ENCODE results near the gene HRH3.

The HRH3 gene

DNA sequence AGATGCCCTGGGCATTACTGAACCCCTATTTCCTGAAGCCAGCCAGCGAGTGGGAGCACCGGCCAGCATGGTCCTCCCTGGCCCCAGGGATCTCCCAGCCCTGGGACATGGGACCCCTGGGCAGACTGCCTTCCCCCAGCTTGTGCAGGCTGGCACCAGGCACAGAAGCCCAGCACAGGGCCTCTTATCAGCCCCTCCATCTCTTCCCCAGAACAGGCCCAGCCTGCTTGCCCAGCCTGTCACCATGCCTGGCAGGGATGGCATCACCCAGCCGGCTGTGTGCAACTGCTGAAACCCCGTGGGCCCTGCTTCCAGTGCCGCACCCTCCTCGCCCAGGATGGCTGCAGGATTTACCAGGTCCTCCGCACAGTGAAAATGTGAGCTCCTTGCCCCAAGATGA, 12.1 kb upstream of the HRH3 start:
- TF ChIP-seq ZBTB7A (IDR thresholded peaks at IDR 0.05; ENCODE audit: low read depth) (no peak), TEAD4 (IDR thresholded peaks at IDR 0.05) (no peak), CEBPB (IDR thresholded peaks at IDR 0.05) (no peak), RAD21 (IDR thresholded peaks at IDR 0.05; ENCODE audit: low read depth) (no peak)

DNA sequence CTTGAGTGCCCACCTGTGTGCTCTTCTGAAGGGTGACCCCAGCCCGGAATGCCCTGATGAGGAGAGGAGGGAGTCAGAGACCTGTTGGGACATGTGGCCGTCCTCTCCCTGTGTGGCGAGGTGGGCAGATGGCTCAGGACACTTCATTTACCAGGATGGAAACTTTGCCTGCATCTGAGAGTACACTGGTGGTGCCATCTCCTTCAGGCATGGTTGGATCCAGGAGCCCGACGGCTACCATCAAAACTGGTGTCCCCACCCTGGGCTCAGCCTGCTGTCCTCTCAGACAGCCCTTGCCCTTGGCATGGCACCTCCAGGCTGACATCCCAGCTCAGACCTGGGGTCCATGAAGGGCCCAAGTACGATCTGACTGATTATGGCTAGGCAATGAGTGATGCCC, 11.2 kb upstream of the HRH3 start:
- TF ChIP-seq RAD21 (IDR thresholded peaks at IDR 0.05; ENCODE audit: low read depth) (no peak), TAF1 (IDR thresholded peaks at IDR 0.05; ENCODE audit: low read depth) (no peak), NFIC (IDR thresholded peaks at IDR 0.05) (no peak), FOXM1 (IDR thresholded peaks at IDR 0.05; ENCODE audit: borderline replicate concordance, low read depth) (no peak), ZBTB7A (IDR thresholded peaks at IDR 0.05; ENCODE audit: low read depth) (no peak), EGR1 (IDR thresholded peaks at IDR 0.05) (no peak)
- TF ChIP-seq, protein P1, sequence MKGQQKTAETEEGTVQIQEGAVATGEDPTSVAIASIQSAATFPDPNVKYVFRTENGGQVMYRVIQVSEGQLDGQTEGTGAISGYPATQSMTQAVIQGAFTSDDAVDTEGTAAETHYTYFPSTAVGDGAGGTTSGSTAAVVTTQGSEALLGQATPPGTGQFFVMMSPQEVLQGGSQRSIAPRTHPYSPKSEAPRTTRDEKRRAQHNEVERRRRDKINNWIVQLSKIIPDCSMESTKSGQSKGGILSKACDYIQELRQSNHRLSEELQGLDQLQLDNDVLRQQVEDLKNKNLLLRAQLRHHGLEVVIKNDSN (IDR thresholded peaks at IDR 0.05), result no peak

DNA sequence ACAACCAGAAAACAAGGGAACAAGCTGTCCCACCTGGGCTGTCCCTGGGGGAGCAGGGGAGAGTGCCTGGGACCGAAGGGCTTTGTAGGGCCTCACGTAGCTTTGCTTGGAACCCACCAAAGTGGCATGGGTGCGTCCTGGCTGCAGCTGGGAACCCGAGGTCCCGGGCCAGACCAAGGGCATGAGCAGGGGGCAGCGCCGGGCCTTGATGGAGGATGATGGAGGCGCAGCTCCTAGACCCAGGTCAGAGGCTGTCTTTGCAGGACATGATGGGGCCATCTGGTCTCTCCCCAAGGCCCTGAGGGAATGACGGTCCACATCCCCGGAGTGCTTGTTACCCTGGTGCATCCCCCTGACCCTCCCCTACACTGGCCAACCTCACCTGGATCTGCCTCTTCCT, 10.6 kb upstream of the HRH3 start:
- TF ChIP-seq RAD21 (IDR thresholded peaks at IDR 0.05; ENCODE audit: low read depth) (no peak), TCF12 (IDR thresholded peaks at IDR 0.05; ENCODE audit: low read depth) (no peak), TEAD4 (IDR thresholded peaks at IDR 0.05) (no peak), EGR1 (IDR thresholded peaks at IDR 0.05) (no peak), NFIC (IDR thresholded peaks at IDR 0.05) (no peak), CEBPB (IDR thresholded peaks at IDR 0.05) (no peak), EP300 (IDR thresholded peaks at IDR 0.05; ENCODE audit: borderline replicate concordance) (no peak), ZBTB7A (IDR thresholded peaks at IDR 0.05; ENCODE audit: low read depth) (no peak), CREB1 (IDR thresholded peaks at IDR 0.05; ENCODE audit: low read depth) (no peak), FOXM1 (IDR thresholded peaks at IDR 0.05; ENCODE audit: borderline replicate concordance, low read depth) (no peak), TAF1 (IDR thresholded peaks at IDR 0.05; ENCODE audit: low read depth) (no peak), YY1 (IDR thresholded peaks at IDR 0.05; ENCODE audit: low read depth) (no peak)
- TF ChIP-seq, protein P1 (IDR thresholded peaks at IDR 0.05), result no peak
- TF ChIP-seq, protein P2, sequence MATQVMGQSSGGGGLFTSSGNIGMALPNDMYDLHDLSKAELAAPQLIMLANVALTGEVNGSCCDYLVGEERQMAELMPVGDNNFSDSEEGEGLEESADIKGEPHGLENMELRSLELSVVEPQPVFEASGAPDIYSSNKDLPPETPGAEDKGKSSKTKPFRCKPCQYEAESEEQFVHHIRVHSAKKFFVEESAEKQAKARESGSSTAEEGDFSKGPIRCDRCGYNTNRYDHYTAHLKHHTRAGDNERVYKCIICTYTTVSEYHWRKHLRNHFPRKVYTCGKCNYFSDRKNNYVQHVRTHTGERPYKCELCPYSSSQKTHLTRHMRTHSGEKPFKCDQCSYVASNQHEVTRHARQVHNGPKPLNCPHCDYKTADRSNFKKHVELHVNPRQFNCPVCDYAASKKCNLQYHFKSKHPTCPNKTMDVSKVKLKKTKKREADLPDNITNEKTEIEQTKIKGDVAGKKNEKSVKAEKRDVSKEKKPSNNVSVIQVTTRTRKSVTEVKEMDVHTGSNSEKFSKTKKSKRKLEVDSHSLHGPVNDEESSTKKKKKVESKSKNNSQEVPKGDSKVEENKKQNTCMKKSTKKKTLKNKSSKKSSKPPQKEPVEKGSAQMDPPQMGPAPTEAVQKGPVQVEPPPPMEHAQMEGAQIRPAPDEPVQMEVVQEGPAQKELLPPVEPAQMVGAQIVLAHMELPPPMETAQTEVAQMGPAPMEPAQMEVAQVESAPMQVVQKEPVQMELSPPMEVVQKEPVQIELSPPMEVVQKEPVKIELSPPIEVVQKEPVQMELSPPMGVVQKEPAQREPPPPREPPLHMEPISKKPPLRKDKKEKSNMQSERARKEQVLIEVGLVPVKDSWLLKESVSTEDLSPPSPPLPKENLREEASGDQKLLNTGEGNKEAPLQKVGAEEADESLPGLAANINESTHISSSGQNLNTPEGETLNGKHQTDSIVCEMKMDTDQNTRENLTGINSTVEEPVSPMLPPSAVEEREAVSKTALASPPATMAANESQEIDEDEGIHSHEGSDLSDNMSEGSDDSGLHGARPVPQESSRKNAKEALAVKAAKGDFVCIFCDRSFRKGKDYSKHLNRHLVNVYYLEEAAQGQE (IDR thresholded peaks at IDR 0.05; ENCODE audit: low read depth), result no peak
- TF ChIP-seq, protein P3, sequence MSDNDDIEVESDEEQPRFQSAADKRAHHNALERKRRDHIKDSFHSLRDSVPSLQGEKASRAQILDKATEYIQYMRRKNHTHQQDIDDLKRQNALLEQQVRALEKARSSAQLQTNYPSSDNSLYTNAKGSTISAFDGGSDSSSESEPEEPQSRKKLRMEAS (IDR thresholded peaks at IDR 0.05), result no peak

DNA sequence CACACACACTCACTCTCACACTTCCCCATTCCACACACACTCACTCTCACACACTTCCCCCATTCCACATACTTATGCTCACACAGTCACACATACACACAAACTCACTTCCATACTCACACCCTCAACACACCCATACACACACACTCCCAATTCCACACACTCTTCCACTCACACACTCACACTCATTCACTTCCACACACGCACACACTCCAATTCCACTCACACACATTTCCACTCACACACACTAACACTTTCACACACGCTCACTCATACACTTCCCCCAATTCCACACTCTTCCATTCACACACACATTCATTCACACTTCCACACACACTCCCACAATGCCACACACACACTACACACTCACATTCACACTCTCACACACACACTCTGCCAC, 10.2 kb upstream of the HRH3 start:
- TF ChIP-seq EP300 (IDR thresholded peaks at IDR 0.05; ENCODE audit: borderline replicate concordance) (no peak), TCF12 (IDR thresholded peaks at IDR 0.05; ENCODE audit: low read depth) (no peak), FOXM1 (IDR thresholded peaks at IDR 0.05; ENCODE audit: borderline replicate concordance, low read depth) (no peak), RAD21 (IDR thresholded peaks at IDR 0.05; ENCODE audit: low read depth) (no peak), TAF1 (IDR thresholded peaks at IDR 0.05; ENCODE audit: low read depth) (no peak), ZBTB7A (IDR thresholded peaks at IDR 0.05; ENCODE audit: low read depth) (no peak), TEAD4 (IDR thresholded peaks at IDR 0.05) (no peak), EGR1 (IDR thresholded peaks at IDR 0.05) (no peak), NFIC (IDR thresholded peaks at IDR 0.05) (no peak), CREB1 (IDR thresholded peaks at IDR 0.05; ENCODE audit: low read depth) (no peak), YY1 (IDR thresholded peaks at IDR 0.05; ENCODE audit: low read depth) (no peak), CEBPB (IDR thresholded peaks at IDR 0.05) (no peak)
- TF ChIP-seq, protein P2 (IDR thresholded peaks at IDR 0.05; ENCODE audit: low read depth), result no peak
- TF ChIP-seq, protein P3 (IDR thresholded peaks at IDR 0.05), result no peak
- TF ChIP-seq, protein P1 (IDR thresholded peaks at IDR 0.05), result no peak

DNA sequence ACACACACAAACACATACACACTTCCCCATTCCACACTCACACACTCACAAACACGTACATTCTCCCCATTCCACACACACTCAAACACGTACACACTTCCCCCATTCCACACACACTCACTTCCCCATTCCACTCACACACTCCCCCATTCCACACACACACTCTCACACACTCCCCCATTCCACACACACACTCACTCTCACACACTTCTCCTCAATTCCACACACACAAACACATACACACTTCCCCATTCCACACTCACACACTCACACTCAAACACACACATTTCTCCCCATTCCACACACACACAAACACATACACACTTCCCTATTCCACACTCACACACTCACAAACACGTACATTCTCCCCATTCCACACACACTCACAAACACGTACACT, 9.6 kb upstream of the HRH3 start:
- TF ChIP-seq TAF1 (IDR thresholded peaks at IDR 0.05; ENCODE audit: low read depth), result no peak
- TF ChIP-seq YY1 (IDR thresholded peaks at IDR 0.05; ENCODE audit: low read depth), result no peak
- TF ChIP-seq NFIC (IDR thresholded peaks at IDR 0.05), result no peak
- TF ChIP-seq, protein P2 (IDR thresholded peaks at IDR 0.05; ENCODE audit: low read depth), result no peak
- TF ChIP-seq CREB1 (IDR thresholded peaks at IDR 0.05; ENCODE audit: low read depth), result no peak
- TF ChIP-seq CEBPB (IDR thresholded peaks at IDR 0.05), result no peak

Measured in Ishikawa (cell line).